ENCODE data around the gene CYTH4.
A peak's percentile ranks its signal among the peaks of the same experiment; 100 is the strongest.

CYTH4 gene

DNA sequence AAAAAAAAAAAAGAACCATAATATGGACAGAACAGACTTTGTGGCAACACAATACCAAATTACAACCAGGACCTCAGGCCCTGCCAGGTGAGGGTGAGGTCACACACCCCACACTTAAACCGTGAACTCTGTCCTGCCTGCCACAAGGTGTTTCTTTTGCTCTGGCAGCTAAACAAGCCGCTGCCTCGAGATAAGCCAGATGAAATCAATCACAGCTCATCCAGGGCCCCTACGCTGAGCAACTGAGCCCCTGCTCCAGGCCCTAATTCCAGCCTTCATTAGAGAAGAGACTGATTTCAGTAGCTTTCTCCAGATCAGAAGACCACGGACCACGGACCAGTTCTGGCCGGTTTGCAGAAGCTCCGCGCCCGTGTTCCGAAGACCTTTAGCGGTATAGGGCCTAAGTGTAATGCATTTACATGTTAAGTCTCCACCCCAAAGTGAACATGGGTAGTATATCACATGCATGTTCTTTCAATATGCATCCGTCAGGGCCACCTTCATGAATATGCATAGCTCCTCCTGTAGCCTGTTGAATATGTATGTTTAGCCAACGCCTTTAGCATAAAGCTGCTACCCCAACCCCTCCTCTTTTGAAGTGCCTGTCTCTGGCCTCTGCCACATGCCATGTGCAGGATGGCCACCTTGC lies 23.4 kb upstream of the CYTH4 start:
- Histone ChIP-seq H3K9me3 (replicated peaks in 1 of 2; ENCODE audit: control insufficient read depth in 2 of 2, insufficient read depth in 1 of 2, low read depth in 1 of 2, low read length in 2 of 2) (peaks cover 0 to 4% of the 10 kb centered on the region in 2 donors), H3K4me3 (ENCODE audit: low read length in 2 of 2) (no peak overlapping the region), H3K4me1 (ENCODE audit: control insufficient read depth in 2 of 2, insufficient read depth in 1 of 2, low read depth in 1 of 2, low read length in 2 of 2) (peaks cover 1 to 9% of the 10 kb centered on the region in 2 donors), H3K27ac (replicated peaks; ENCODE audit: low read length) (no peak overlapping the region), H3K36me3 (replicated peaks in 1 of 2; ENCODE audit: control insufficient read depth in 2 of 2, insufficient read depth in 2 of 2, low read length in 2 of 2) (no peaks in the 10 kb centered on the region), H3K27me3 (ENCODE audit: control insufficient read depth in 3 of 3, insufficient read depth in 3 of 3, low read depth in 1 of 3, low read length in 3 of 3) (peaks cover 0 to 23% (median 2%) of the 10 kb centered on the region in 3 experiments), H3K23ac (ENCODE audit: low read depth, low read length, poor library complexity) (no peak overlapping the region), H3K9ac (ENCODE audit: low read depth, low read length, poor library complexity) (no peak overlapping the region), H2BK120ac (ENCODE audit: low read depth, low read length) (no peak overlapping the region), H3K4ac (ENCODE audit: low read length) (no peak overlapping the region), H2AFZ (ENCODE audit: low read length) (no peak overlapping the region), H4K8ac (ENCODE audit: low read depth, low read length) (no peak overlapping the region), H3K79me1 (ENCODE audit: low read depth, low read length) (no peaks in the 10 kb centered on the region), H3K14ac (ENCODE audit: low read length) (no peak overlapping the region), H3K18ac (ENCODE audit: low read length) (no peak overlapping the region), H2BK5ac (ENCODE audit: low read length) (no peak overlapping the region), H2AK5ac (ENCODE audit: low read depth, low read length) (no peak overlapping the region), H2BK15ac (ENCODE audit: low read length) (no peak overlapping the region), H3K4me2 (ENCODE audit: insufficient read depth, low read length, poor library complexity, severe bottlenecking) (no peak overlapping the region), H2BK12ac (ENCODE audit: low read length) (no peak overlapping the region), H4K91ac (ENCODE audit: low read depth, low read length, poor library complexity) (no peak overlapping the region)
- no peak for DNase-seq (ENCODE audit: low spot score)
- no CpG with 5 or more reads among the region's 14 CpGs for WGBS, 2 donors (ENCODE audit: extremely low coverage in 2 of 2, insufficient read length in 2 of 2, insufficient replicate concordance in 1 of 2)

- no peak overlapping the region for H3K9ac ChIP-seq (ENCODE audit: low read depth, low read length, poor library complexity)
- peak overlapping the region; percentile 12 for H2AFZ ChIP-seq (ENCODE audit: low read length)
- no peak overlapping the region for H3K4me2 ChIP-seq (ENCODE audit: insufficient read depth, low read length, poor library complexity, severe bottlenecking)
- peak overlapping the region; percentile 16 for H2BK15ac ChIP-seq (ENCODE audit: low read length)
- peak overlapping the region; percentile 62 for H3K23ac ChIP-seq (ENCODE audit: low read depth, low read length, poor library complexity)
- no peak overlapping the region for H3K27ac ChIP-seq (replicated peaks; ENCODE audit: low read length)
- H3K4ac ChIP-seq (ENCODE audit: low read length), result no peak overlapping the region
- H2BK120ac ChIP-seq (ENCODE audit: low read depth, low read length), result no peak overlapping the region
- H3K14ac ChIP-seq (ENCODE audit: low read length), result no peak overlapping the region
- H3K27me3 ChIP-seq (ENCODE audit: control insufficient read depth in 3 of 3, insufficient read depth in 3 of 3, low read depth in 1 of 3, low read length in 3 of 3), result peaks cover 0 to 23% (median 2%) of the 10 kb centered on the region in 3 experiments
- peaks cover 1 to 9% of the 10 kb centered on the region in 2 donors for H3K4me1 ChIP-seq (ENCODE audit: control insufficient read depth in 2 of 2, insufficient read depth in 1 of 2, low read depth in 1 of 2, low read length in 2 of 2)
- H3K36me3 ChIP-seq (replicated peaks in 1 of 2; ENCODE audit: control insufficient read depth in 2 of 2, insufficient read depth in 2 of 2, low read length in 2 of 2), result no peaks in the 10 kb centered on the region
- no peaks in the 10 kb centered on the region for H3K79me1 ChIP-seq (ENCODE audit: low read depth, low read length)
- no peak overlapping the region for H4K8ac ChIP-seq (ENCODE audit: low read depth, low read length)
- H2BK5ac ChIP-seq (ENCODE audit: low read length), result no peak overlapping the region
- H2AK5ac ChIP-seq (ENCODE audit: low read depth, low read length), result no peak overlapping the region
- WGBS, 2 donors (ENCODE audit: extremely low coverage in 2 of 2, insufficient read length in 2 of 2, insufficient replicate concordance in 1 of 2), result no CpG with 5 or more reads among the region's 23 CpGs
- H2BK12ac ChIP-seq (ENCODE audit: low read length), result no peak overlapping the region
- H3K18ac ChIP-seq (ENCODE audit: low read length), result no peak overlapping the region
- no peak overlapping the region for H4K91ac ChIP-seq (ENCODE audit: low read depth, low read length, poor library complexity)
- DNase-seq (ENCODE audit: low spot score), result no peak
- H3K4me3 ChIP-seq (ENCODE audit: low read length in 2 of 2), result no peak overlapping the region
- peaks cover 7 to 10% of the 10 kb centered on the region in 2 donors for H3K9me3 ChIP-seq (replicated peaks in 1 of 2; ENCODE audit: control insufficient read depth in 2 of 2, insufficient read depth in 1 of 2, low read depth in 1 of 2, low read length in 2 of 2)
Measured at GRCh38 chr22:37259540-37260029, 22.7 kb upstream of the CYTH4 start.

DNA sequence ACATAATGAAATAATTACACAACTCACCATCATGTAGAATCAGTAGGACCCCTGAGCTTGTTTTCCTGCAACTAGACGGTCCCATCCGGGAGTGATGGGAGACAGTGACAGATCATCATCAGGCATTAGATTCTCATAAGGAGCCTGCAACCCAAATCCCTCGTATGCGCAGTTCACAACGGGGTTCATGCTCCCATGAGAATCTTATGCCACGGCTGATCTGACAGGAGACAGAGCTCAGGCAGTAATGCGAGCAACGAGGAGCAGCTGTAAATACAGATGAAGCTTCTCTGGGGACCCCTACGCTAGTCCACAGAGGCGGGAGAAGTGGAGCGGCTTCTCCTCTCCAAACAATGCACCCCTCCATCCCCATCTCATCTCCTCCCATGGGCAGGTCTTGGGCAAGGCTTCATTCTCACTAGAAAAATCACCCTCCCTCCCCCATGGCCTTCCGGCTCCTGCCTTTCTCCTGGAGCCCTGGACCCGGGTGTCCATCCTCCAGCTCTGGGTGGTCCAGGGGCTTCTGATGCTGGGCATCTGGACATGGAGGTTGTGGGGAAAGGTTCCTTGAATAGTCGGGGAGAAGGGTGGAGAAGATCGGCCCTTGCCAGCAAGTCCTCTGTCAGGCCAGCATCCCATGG lies 22.0 kb upstream of the CYTH4 start:
- Histone ChIP-seq H3K36me3 (replicated peaks in 1 of 2; ENCODE audit: control insufficient read depth in 2 of 2, insufficient read depth in 2 of 2, low read length in 2 of 2) (no peaks in the 10 kb centered on the region), H3K18ac (ENCODE audit: low read length) (peak overlapping the region; percentile 9), H2BK120ac (ENCODE audit: low read depth, low read length) (no peak overlapping the region), H3K23ac (ENCODE audit: low read depth, low read length, poor library complexity) (no peak overlapping the region), H4K91ac (ENCODE audit: low read depth, low read length, poor library complexity) (no peak overlapping the region), H4K8ac (ENCODE audit: low read depth, low read length) (no peak overlapping the region), H3K27me3 (ENCODE audit: control insufficient read depth in 3 of 3, insufficient read depth in 3 of 3, low read depth in 1 of 3, low read length in 3 of 3) (peaks cover 0 to 20% (median 2%) of the 10 kb centered on the region in 3 experiments), H2BK5ac (ENCODE audit: low read length) (no peak overlapping the region), H3K4me3 (ENCODE audit: low read length in 2 of 2) (no peak overlapping the region), H3K4ac (ENCODE audit: low read length) (no peak overlapping the region), H3K9me3 (replicated peaks in 1 of 2; ENCODE audit: control insufficient read depth in 2 of 2, insufficient read depth in 1 of 2, low read depth in 1 of 2, low read length in 2 of 2) (peaks cover 8 to 10% of the 10 kb centered on the region in 2 donors), H3K4me2 (ENCODE audit: insufficient read depth, low read length, poor library complexity, severe bottlenecking) (no peak overlapping the region), H2BK15ac (ENCODE audit: low read length) (no peak overlapping the region), H3K9ac (ENCODE audit: low read depth, low read length, poor library complexity) (no peak overlapping the region), H3K4me1 (ENCODE audit: control insufficient read depth in 2 of 2, insufficient read depth in 1 of 2, low read depth in 1 of 2, low read length in 2 of 2) (peaks cover 1 to 4% of the 10 kb centered on the region in 2 donors), H2AK5ac (ENCODE audit: low read depth, low read length) (no peak overlapping the region), H2BK12ac (ENCODE audit: low read length) (no peak overlapping the region), H3K79me1 (ENCODE audit: low read depth, low read length) (no peaks in the 10 kb centered on the region), H3K14ac (ENCODE audit: low read length) (peak overlapping the region; percentile 5), H3K27ac (replicated peaks; ENCODE audit: low read length) (no peak overlapping the region), H2AFZ (ENCODE audit: low read length) (no peak overlapping the region)
- no CpG with 5 or more reads among the region's 15 CpGs for WGBS, 2 donors (ENCODE audit: extremely low coverage in 2 of 2, insufficient read length in 2 of 2, insufficient replicate concordance in 1 of 2)
- DNase-seq (ENCODE audit: low spot score), result no peak

GRCh38 chr22:37260901-37261336 lies 21.4 kb upstream of the CYTH4 start:
- Histone ChIP-seq H3K18ac (ENCODE audit: low read length) (no peak overlapping the region), H3K4ac (ENCODE audit: low read length) (no peak overlapping the region), H4K91ac (ENCODE audit: low read depth, low read length, poor library complexity) (no peak overlapping the region), H3K9ac (ENCODE audit: low read depth, low read length, poor library complexity) (no peak overlapping the region), H2BK120ac (ENCODE audit: low read depth, low read length) (no peak overlapping the region), H3K4me2 (ENCODE audit: insufficient read depth, low read length, poor library complexity, severe bottlenecking) (no peak overlapping the region), H4K8ac (ENCODE audit: low read depth, low read length) (no peak overlapping the region), H3K4me3 (ENCODE audit: low read length in 2 of 2) (no peak overlapping the region), H2BK5ac (ENCODE audit: low read length) (no peak overlapping the region), H2BK15ac (ENCODE audit: low read length) (no peak overlapping the region), H2BK12ac (ENCODE audit: low read length) (no peak overlapping the region), H3K27me3 (ENCODE audit: control insufficient read depth in 3 of 3, insufficient read depth in 3 of 3, low read depth in 1 of 3, low read length in 3 of 3) (peaks cover 0 to 20% (median 2%) of the 10 kb centered on the region in 3 experiments), H3K14ac (ENCODE audit: low read length) (no peak overlapping the region), H3K36me3 (replicated peaks in 1 of 2; ENCODE audit: control insufficient read depth in 2 of 2, insufficient read depth in 2 of 2, low read length in 2 of 2) (no peaks in the 10 kb centered on the region), H3K79me1 (ENCODE audit: low read depth, low read length) (no peaks in the 10 kb centered on the region), H2AFZ (ENCODE audit: low read length) (no peak overlapping the region), H3K23ac (ENCODE audit: low read depth, low read length, poor library complexity) (no peak overlapping the region), H3K27ac (replicated peaks; ENCODE audit: low read length) (no peak overlapping the region), H2AK5ac (ENCODE audit: low read depth, low read length) (no peak overlapping the region), H3K4me1 (ENCODE audit: control insufficient read depth in 2 of 2, insufficient read depth in 1 of 2, low read depth in 1 of 2, low read length in 2 of 2) (peaks cover 1 to 4% of the 10 kb centered on the region in 2 donors), H3K9me3 (replicated peaks in 1 of 2; ENCODE audit: control insufficient read depth in 2 of 2, insufficient read depth in 1 of 2, low read depth in 1 of 2, low read length in 2 of 2) (peaks cover 8 to 10% of the 10 kb centered on the region in 2 donors)
- peak; percentile 52 for DNase-seq (ENCODE audit: low spot score)
- WGBS, 2 donors (ENCODE audit: extremely low coverage in 2 of 2, insufficient read length in 2 of 2, insufficient replicate concordance in 1 of 2), result no CpG with 5 or more reads among the region's 14 CpGs
